ENCODE results near the gene PPP2R2B.

DNA sequence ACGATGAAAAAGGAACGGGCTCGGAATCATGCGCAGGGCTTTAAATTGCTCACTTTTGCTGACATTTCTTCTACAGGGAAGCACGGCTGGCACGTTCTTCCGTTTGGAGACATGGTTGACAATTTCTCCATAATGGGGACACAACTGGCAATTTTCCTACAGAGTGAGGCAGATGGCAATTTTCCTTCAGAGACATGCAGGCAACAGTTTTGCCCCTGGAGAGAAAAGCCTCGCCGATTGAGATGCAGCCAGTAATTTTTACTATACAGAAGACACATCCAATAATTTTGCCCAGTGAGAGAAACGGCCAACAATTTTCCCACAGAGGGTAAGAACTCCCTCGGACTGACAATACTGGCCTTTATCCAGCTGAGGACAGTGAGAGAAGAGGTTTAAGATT is 271.7 kb downstream of the PPP2R2B start:
- TF ChIP-seq, protein P1, sequence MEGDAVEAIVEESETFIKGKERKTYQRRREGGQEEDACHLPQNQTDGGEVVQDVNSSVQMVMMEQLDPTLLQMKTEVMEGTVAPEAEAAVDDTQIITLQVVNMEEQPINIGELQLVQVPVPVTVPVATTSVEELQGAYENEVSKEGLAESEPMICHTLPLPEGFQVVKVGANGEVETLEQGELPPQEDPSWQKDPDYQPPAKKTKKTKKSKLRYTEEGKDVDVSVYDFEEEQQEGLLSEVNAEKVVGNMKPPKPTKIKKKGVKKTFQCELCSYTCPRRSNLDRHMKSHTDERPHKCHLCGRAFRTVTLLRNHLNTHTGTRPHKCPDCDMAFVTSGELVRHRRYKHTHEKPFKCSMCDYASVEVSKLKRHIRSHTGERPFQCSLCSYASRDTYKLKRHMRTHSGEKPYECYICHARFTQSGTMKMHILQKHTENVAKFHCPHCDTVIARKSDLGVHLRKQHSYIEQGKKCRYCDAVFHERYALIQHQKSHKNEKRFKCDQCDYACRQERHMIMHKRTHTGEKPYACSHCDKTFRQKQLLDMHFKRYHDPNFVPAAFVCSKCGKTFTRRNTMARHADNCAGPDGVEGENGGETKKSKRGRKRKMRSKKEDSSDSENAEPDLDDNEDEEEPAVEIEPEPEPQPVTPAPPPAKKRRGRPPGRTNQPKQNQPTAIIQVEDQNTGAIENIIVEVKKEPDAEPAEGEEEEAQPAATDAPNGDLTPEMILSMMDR (IDR thresholded peaks at IDR 0.05), result no peak
- TF ChIP-seq EP300 (IDR thresholded peaks at IDR 0.05) (no peak), POLR2A (IDR thresholded peaks at IDR 0.05) (no peak)
